ENCODE measurements around the gene PACRG.

PACRG gene

GRCh38 chr6:162864911-162865310 is 137.1 kb downstream of the PACRG start:
- TF ChIP-seq TAF1 (IDR thresholded peaks at IDR 0.05; ENCODE audit: low read depth), result no peak
- TF ChIP-seq NFIC (IDR thresholded peaks at IDR 0.05), result no peak
- no peak for TF ChIP-seq ZBTB7A (IDR thresholded peaks at IDR 0.05; ENCODE audit: low read depth)
- TF ChIP-seq REST (IDR thresholded peaks at IDR 0.05; ENCODE audit: low read depth), result no peak
- TF ChIP-seq YY1 (IDR thresholded peaks at IDR 0.05; ENCODE audit: low read depth), result no peak
- no peak for TF ChIP-seq TEAD4 (IDR thresholded peaks at IDR 0.05)
- no peak for TF ChIP-seq RAD21 (IDR thresholded peaks at IDR 0.05; ENCODE audit: low read depth)
- no peak for TF ChIP-seq FOXM1 (IDR thresholded peaks at IDR 0.05; ENCODE audit: borderline replicate concordance, low read depth)
- no peak for TF ChIP-seq CEBPB (IDR thresholded peaks at IDR 0.05)
- TF ChIP-seq TCF12 (IDR thresholded peaks at IDR 0.05; ENCODE audit: low read depth), result no peak
- no peak for TF ChIP-seq MAX (IDR thresholded peaks at IDR 0.05)
- TF ChIP-seq USF1 (IDR thresholded peaks at IDR 0.05), result no peak
- TF ChIP-seq CREB1 (IDR thresholded peaks at IDR 0.05; ENCODE audit: low read depth), result no peak

- TF ChIP-seq NFIC (IDR thresholded peaks at IDR 0.05) (no peak), EGR1 (IDR thresholded peaks at IDR 0.05) (no peak), REST (IDR thresholded peaks at IDR 0.05; ENCODE audit: low read depth) (no peak), MAX (IDR thresholded peaks at IDR 0.05) (no peak), FOXM1 (IDR thresholded peaks at IDR 0.05; ENCODE audit: borderline replicate concordance, low read depth) (no peak), YY1 (IDR thresholded peaks at IDR 0.05; ENCODE audit: low read depth) (no peak), CEBPB (IDR thresholded peaks at IDR 0.05) (no peak), EP300 (IDR thresholded peaks at IDR 0.05; ENCODE audit: borderline replicate concordance) (no peak), TAF1 (IDR thresholded peaks at IDR 0.05; ENCODE audit: low read depth) (no peak)
Measured at GRCh38 chr6:162866656-162867055, 138.9 kb downstream of the PACRG start.

GRCh38 chr6:162868397-162868796 is 140.6 kb downstream of the PACRG start:
- TF ChIP-seq YY1 (IDR thresholded peaks at IDR 0.05; ENCODE audit: low read depth), result no peak
- no peak for TF ChIP-seq TAF1 (IDR thresholded peaks at IDR 0.05; ENCODE audit: low read depth)
- TF ChIP-seq NFIC (IDR thresholded peaks at IDR 0.05), result no peak
- TF ChIP-seq ZBTB7A (IDR thresholded peaks at IDR 0.05; ENCODE audit: low read depth), result no peak
- TF ChIP-seq RAD21 (IDR thresholded peaks at IDR 0.05; ENCODE audit: low read depth), result no peak
- no peak for TF ChIP-seq REST (IDR thresholded peaks at IDR 0.05; ENCODE audit: low read depth)
- no peak for TF ChIP-seq EP300 (IDR thresholded peaks at IDR 0.05; ENCODE audit: borderline replicate concordance)
- TF ChIP-seq CEBPB (IDR thresholded peaks at IDR 0.05), result no peak
- TF ChIP-seq TCF12 (IDR thresholded peaks at IDR 0.05; ENCODE audit: low read depth), result no peak
- TF ChIP-seq CREB1 (IDR thresholded peaks at IDR 0.05; ENCODE audit: low read depth), result no peak
- TF ChIP-seq MAX (IDR thresholded peaks at IDR 0.05), result no peak
- TF ChIP-seq FOXM1 (IDR thresholded peaks at IDR 0.05; ENCODE audit: borderline replicate concordance, low read depth), result no peak
- TF ChIP-seq EGR1 (IDR thresholded peaks at IDR 0.05), result no peak
- TF ChIP-seq USF1 (IDR thresholded peaks at IDR 0.05), result no peak
- TF ChIP-seq TEAD4 (IDR thresholded peaks at IDR 0.05), result no peak

GRCh38 chr6:162871966-162872365 is 144.2 kb downstream of the PACRG start:
- TF ChIP-seq YY1 (IDR thresholded peaks at IDR 0.05; ENCODE audit: low read depth) (no peak), RAD21 (IDR thresholded peaks at IDR 0.05; ENCODE audit: low read depth) (no peak), ZBTB7A (IDR thresholded peaks at IDR 0.05; ENCODE audit: low read depth) (no peak)

All from Ishikawa (cell line).